CD4-positive, alpha-beta memory T cell (primary cell): ENCODE measurements around the gene PGK1. TPM values are rescaled to one million over a fixed set of nuclear protein-coding genes. Genes with fewer than 3 reads are reported as not detected.
"Not testable (repeated sequence)": the region's sequence is repeated elsewhere in the genome, so short reads cannot be mapped to it uniquely, and the experiment has no call there.

Experiments
- CTCF ChIA-PET: fragments of 350-600 bp; sonication (Branson Sonifier 250); formaldehyde crosslinking; loops from one replicate; lab custom pipeline; 2021; ENCODE audit warnings: inconsistent platforms; ENCODE audit not compliant: partially characterized antibody; lab: Charles Lee
- POLR2A ChIA-PET: fragments of 350-600 bp; sonication (Branson Sonifier 250); formaldehyde crosslinking; loops from one replicate; lab custom pipeline; 2021; ENCODE audit not compliant: partially characterized antibody; lab: Charles Lee
- DNase-seq, 5 donors: peaks; one replicate each; pipeline versions ENCODE4 v3.0.0 to v3.0.0-alpha.2; 2020 to 2022; ENCODE audit warnings: mixed read lengths in 1 of 5
- H3K27ac ChIP-seq: one replicate; pipeline ENCODE4 v1.7.0; 2013; ENCODE audit warnings: low read depth, low read length
- H3K27me3 ChIP-seq: 2 replicates; pipeline ENCODE4 v1.7.0; 2013; ENCODE audit warnings: mild to moderate bottlenecking, low read length, moderate library complexity; ENCODE audit not compliant: insufficient read depth
- H3K36me3 ChIP-seq: 2 replicates; pipeline ENCODE4 v1.7.0; 2013; ENCODE audit warnings: mild to moderate bottlenecking, low read length, moderate library complexity; ENCODE audit not compliant: insufficient read depth
- H3K4me1 ChIP-seq: 2 replicates; pipeline ENCODE4 v1.7.0; 2013; ENCODE audit warnings: mild to moderate bottlenecking, low read length, moderate library complexity; ENCODE audit not compliant: insufficient read depth
- H3K4me3 ChIP-seq, 2 donors: one replicate each; pipeline ENCODE4 v1.7.0; 2013; ENCODE audit warnings: low read length in 2 of 2, mild to moderate bottlenecking in 1 of 2
- H3K9me3 ChIP-seq, 2 donors: one replicate each; pipeline ENCODE4 v1.7.0; 2013; ENCODE audit warnings: low read length in 2 of 2, control low read depth in 1 of 2; ENCODE audit not compliant: control insufficient read depth in 1 of 2
- H3K27ac Mint-ChIP-seq, 7 donors: one replicate each; pipeline ENCODE4 v1.8.0; 2020 to 2021; ENCODE audit warnings: mixed read lengths in 7 of 7, mild to moderate bottlenecking in 6 of 7, inconsistent platforms in 3 of 7, moderate library complexity in 3 of 7
- H3K27me3 Mint-ChIP-seq, 2 donors: one replicate each; pipeline ENCODE4 v1.8.0; 2020 to 2021; ENCODE audit warnings: mixed read lengths in 2 of 2
- H3K36me3 Mint-ChIP-seq, 2 donors: one replicate each; pipeline ENCODE4 v1.8.0; 2020 to 2021; ENCODE audit warnings: mixed read lengths in 2 of 2, inconsistent platforms in 1 of 2, mild to moderate bottlenecking in 1 of 2
- H3K4me1 Mint-ChIP-seq, 4 donors: one replicate each; pipeline ENCODE4 v1.8.0; 2020 to 2021; ENCODE audit warnings: mixed read lengths in 4 of 4, mild to moderate bottlenecking in 1 of 4
- H3K4me3 Mint-ChIP-seq, 8 donors: one replicate each; pipeline ENCODE4 v1.8.0; 2020 to 2021; ENCODE audit warnings: mixed read lengths in 8 of 8, mild to moderate bottlenecking in 7 of 8, moderate library complexity in 6 of 8, inconsistent platforms in 3 of 8
- H3K9me3 Mint-ChIP-seq, 8 donors: one replicate each; pipeline ENCODE4 v1.8.0; 2020 to 2021; ENCODE audit warnings: mixed read lengths in 8 of 8, mild to moderate bottlenecking in 5 of 8, inconsistent platforms in 3 of 8, moderate library complexity in 1 of 8
- intact Hi-C: fragments of 100-400 bp; cut with micrococcal nuclease; formaldehyde crosslinking; loops from one replicate; pipeline ENCODE4 v1.15.1; 2023
- polyA plus RNA-seq, 2 donors: library from polyadenylated mRNA; unstranded; fragments of 300-500 nt; fragmentation: Illumina TruSeq; gene quantifications; one replicate each; pipeline ENCODE4 v1.2.3, GENCODE V29; 2021
- total RNA-seq, 2 experiments: library from RNA; stranded (reverse); gene quantifications; one replicate each; pipeline ENCODE4 v1.2.3, GENCODE V29; 2021

PGK1 gene
- total and polyA plus RNA-seq, 4 experiments from 2014 or later = 205 to 867 (median 335) TPM

DNA sequence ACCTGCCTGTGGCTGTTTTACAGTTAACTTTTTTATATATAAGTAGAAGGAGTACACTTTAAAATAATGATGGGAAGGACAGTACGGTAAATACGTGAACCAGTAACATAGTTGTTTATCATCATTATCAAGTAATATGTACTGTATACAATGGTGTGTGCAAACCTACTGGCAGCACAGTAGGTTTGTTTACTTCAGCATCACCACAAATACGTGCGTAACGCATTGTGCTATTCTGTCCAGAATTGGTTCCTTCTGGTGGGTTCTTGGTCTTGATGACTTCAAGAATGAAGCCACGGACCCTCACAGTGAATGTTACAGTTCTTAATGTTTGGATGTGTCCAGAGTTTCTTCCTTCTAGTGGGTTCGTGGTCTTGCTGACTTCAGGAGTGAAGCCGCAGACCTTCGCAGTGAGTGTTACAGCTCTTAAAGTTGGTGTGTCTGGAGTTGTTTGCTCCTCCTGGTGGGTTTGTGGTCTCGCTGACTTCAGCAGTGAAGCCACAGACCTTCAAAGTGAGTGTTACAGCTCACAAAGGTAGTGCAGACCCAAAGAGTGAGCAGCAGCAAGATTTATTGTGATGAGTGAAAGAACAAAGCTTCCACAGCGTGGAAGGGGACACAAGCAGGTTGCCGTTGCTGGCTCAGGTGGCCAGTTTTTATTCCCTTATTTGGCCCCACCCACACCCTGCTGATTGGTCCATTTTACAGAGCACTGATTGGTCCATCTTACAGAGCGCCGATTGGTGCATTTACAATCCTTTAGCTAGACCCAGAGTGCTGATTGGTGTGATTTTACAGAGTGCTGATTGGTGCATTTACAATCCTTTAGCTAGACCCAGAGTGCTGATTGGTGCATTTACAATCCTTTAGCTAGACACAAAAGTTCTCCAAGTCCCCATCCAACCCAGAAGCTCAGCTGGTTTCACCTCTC, 30.6 kb upstream of the PGK1 start:
- Mint-ChIP-seq H3K27ac (peak overlapping the region in 4 of 7 donors; percentile 18 to 66 (median 38)), H3K9me3 (peaks cover 0 to 30% (median 20%) of the 10 kb centered on the region in 8 donors)
- H3K4me1 ChIP-seq, H3K4me3 Mint-ChIP-seq, H3K4me1 Mint-ChIP-seq, CTCF ChIA-PET, H3K27me3 ChIP-seq, intact Hi-C loops, H3K36me3 ChIP-seq, H3K36me3 Mint-ChIP-seq, H3K4me3 ChIP-seq, H3K9me3 ChIP-seq, H3K27ac ChIP-seq, H3K27me3 Mint-ChIP-seq: not testable (repeated sequence)
- peak; percentile 26 to 49 (median 32) for DNase-seq
- POLR2A ChIA-PET = interaction anchor here (1.0 kb wide), 1 partner anchor 30 kb away, joined by 3 read pairs; no protein-coding TSS in a partner anchor

DNA sequence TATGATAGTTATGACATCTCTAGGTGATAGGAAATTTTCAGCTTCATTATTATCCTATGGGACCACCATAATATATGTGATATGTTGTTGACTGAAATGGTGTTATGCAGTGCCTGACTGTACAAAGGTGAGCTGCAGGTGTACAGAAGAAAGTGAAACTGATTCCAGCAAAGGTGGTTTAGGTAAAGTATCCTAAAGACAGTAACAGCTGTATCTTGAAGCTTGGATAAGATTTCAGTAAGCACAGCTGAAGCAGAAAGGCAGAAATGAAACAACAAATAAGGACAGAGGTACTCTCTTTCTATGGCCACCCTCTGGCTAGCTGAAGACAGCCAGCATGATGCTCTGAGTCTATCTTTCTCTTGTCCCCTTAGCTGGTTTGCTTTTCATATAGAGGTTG, 30.0 kb upstream of the PGK1 start:
- Histone ChIP-seq H3K4me1 (no peaks in the 10 kb centered on the region), H3K36me3 (no peaks in the 10 kb centered on the region), H3K27ac (no peak overlapping the region), H3K27me3 (no peaks in the 10 kb centered on the region), H3K4me3 (no peak overlapping the region), H3K9me3 (no peaks in the 10 kb centered on the region)
- Mint-ChIP-seq H3K4me1 (peaks cover 0 to 3% (median 2%) of the 10 kb centered on the region in 4 donors), H3K27me3 (no peaks in the 10 kb centered on the region), H3K4me3 (no peak overlapping the region), H3K27ac (peak overlapping the region in 3 of 7 donors; percentile 15 to 63 (median 18)), H3K9me3 (peaks cover 0 to 30% (median 17%) of the 10 kb centered on the region in 8 donors), H3K36me3 (no peaks in the 10 kb centered on the region)
- POLR2A ChIA-PET = interaction anchor here (1.0 kb wide), 1 partner anchor 29 kb away, joined by 3 read pairs; no protein-coding TSS in a partner anchor
- intact Hi-C loops = no loop called here
- CTCF ChIA-PET = interaction anchor here (1.1 kb wide), 1 partner anchor 29 kb away, joined by 3 read pairs; no protein-coding TSS in a partner anchor
- DNase-seq = peak in 1 of 5 donors; percentile 2

DNA sequence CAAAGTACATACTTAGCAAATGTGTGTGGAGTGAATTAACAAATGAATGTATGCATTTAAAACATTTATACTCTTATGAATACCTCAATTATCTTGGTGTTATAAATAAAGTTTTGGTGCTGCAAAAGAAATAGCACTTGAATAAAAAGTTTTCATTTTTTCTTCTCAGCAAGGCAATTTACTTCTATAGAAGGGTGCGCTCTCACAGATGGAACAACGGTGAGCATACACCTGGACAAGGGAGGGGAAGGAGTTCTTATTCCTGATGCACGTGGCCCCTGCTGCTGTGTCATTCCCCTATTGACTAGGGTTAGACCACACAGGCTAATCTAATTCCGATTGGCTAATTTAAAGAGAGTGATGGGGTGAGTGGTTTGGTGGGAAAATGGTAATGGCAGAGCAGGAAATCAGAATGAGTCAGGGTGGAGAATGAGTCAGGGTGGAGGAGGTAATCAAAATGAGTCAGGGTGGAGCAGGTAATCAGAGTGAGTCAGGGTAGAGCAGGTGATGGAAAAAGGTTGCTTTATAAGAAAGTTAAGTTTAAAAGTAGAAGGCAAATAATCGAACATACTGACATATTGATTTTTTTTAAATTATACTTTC, 28.2 kb upstream of the PGK1 start:
- H3K4me3 ChIP-seq = no peak overlapping the region
- H3K4me3 Mint-ChIP-seq = no peak overlapping the region
- peaks cover 0 to 3% (median 2%) of the 10 kb centered on the region in 4 donors for H3K4me1 Mint-ChIP-seq
- H3K36me3 ChIP-seq = no peaks in the 10 kb centered on the region
- intact Hi-C loops = no loop called here
- peak overlapping the region in 1 of 7 donors; percentile 52 for H3K27ac Mint-ChIP-seq
- POLR2A ChIA-PET = no interaction called here
- H3K9me3 Mint-ChIP-seq = peaks cover 0 to 30% (median 17%) of the 10 kb centered on the region in 8 donors
- CTCF ChIA-PET = no interaction called here
- H3K27me3 ChIP-seq = no peaks in the 10 kb centered on the region
- no peaks in the 10 kb centered on the region for H3K27me3 Mint-ChIP-seq
- DNase-seq = no peak
- no peaks in the 10 kb centered on the region for H3K36me3 Mint-ChIP-seq
- no peaks in the 10 kb centered on the region for H3K4me1 ChIP-seq
- H3K9me3 ChIP-seq = no peaks in the 10 kb centered on the region
- no peak overlapping the region for H3K27ac ChIP-seq

DNA sequence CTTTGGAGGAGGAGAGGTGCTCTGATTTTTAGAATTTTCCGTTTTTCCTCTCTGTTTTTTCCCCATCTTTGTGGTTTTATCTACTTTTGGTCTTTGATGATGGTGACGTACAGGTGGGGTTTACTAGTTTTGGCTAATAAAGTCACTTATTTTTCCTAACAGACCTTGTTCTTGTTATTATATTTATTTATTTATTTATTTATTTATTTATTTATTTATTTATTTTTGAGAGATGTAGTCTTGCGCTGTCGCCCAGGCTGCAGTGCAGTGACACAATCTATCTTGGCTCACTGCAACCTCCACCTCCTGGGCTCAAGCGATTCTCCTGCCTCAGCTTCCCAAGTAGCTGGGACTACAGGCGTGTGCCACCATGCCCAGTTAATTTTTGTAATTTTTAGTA, 22.6 kb upstream of the PGK1 start:
- H3K36me3 Mint-ChIP-seq, H3K4me3 ChIP-seq, POLR2A ChIA-PET, DNase-seq, H3K36me3 ChIP-seq, H3K4me1 Mint-ChIP-seq, H3K4me3 Mint-ChIP-seq, H3K4me1 ChIP-seq, H3K27me3 Mint-ChIP-seq, H3K9me3 ChIP-seq, H3K27ac ChIP-seq, intact Hi-C loops, H3K27me3 ChIP-seq, CTCF ChIA-PET: not testable (repeated sequence)
- peaks cover 0 to 13% (median 6%) of the 10 kb centered on the region in 8 donors for H3K9me3 Mint-ChIP-seq
- peak overlapping the region in 1 of 7 donors; percentile 68 for H3K27ac Mint-ChIP-seq

DNA sequence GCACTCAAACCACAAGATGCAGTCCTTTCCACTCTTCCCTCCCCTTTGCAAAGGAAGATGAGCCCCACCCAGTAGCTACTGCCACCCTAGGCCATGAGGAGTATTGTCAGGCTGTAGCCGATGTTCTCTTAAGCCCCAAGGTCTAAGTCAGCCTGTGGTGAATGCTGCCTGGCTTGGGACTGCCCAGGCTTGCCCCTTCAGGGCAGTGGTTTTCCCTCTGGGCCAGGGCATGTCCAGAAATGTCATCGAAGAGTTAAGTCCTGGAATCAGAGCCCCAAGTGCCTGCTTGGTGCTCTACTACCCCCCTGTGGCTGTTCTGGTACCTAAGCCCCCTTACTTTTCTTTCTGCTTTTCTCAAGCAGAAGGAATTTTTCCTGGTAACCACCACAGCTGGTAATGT, 11.8 kb upstream of the PGK1 start:
- H3K27me3 Mint-ChIP-seq = no peaks in the 10 kb centered on the region
- no peaks in the 10 kb centered on the region for H3K36me3 ChIP-seq
- H3K4me3 Mint-ChIP-seq = no peak overlapping the region
- no peaks in the 10 kb centered on the region for H3K27me3 ChIP-seq
- H3K27ac Mint-ChIP-seq = no peak overlapping the region
- CTCF ChIA-PET = interaction anchor here (0.7 to 1.3 kb wide), 2 partner anchors 9 to 68 kb away, joined by 3 read pairs; no protein-coding TSS in a partner anchor
- no peaks in the 10 kb centered on the region for H3K9me3 ChIP-seq
- H3K4me1 Mint-ChIP-seq = no peaks in the 10 kb centered on the region
- H3K4me3 ChIP-seq = no peak overlapping the region
- intact Hi-C loops = no loop called here
- H3K27ac ChIP-seq = no peak overlapping the region
- no peaks in the 10 kb centered on the region for H3K4me1 ChIP-seq
- H3K9me3 Mint-ChIP-seq = peaks cover 0 to 9% (median under 1%) of the 10 kb centered on the region in 8 donors
- no peak for DNase-seq
- H3K36me3 Mint-ChIP-seq = no peaks in the 10 kb centered on the region
- POLR2A ChIA-PET = no interaction called here

DNA sequence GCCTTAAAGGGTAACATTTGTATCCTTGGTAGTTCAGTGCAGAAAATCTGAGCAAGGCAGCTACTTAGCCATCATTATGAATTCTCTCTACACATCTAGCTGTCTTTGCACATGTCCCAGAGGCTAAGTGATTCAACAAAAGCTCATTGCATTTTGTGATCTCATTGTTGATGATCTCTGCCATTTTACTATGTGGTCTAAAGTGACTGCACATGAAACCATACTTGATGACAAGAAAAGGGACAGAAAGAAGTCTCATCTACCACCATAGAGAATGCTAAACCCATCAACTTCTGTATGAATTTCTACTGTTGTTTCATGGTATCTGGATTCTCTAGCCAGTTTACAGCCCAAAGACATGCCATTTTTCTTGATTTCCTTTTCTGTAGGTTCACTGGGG, 5.9 kb upstream of the PGK1 start:
- H3K27me3 Mint-ChIP-seq = no peaks in the 10 kb centered on the region
- H3K36me3 Mint-ChIP-seq = no peaks in the 10 kb centered on the region
- CTCF ChIA-PET = no interaction called here
- Histone ChIP-seq H3K36me3 (no peaks in the 10 kb centered on the region), H3K4me3 (no peak overlapping the region), H3K27me3 (no peaks in the 10 kb centered on the region), H3K9me3 (no peaks in the 10 kb centered on the region), H3K27ac (no peak overlapping the region), H3K4me1 (no peaks in the 10 kb centered on the region)
- no peaks in the 10 kb centered on the region for H3K9me3 Mint-ChIP-seq
- H3K4me1 Mint-ChIP-seq = peaks cover under 1 to 7% (median 6%) of the 10 kb centered on the region in 4 donors
- intact Hi-C loops = no loop called here
- POLR2A ChIA-PET = no interaction called here
- no peak overlapping the region for H3K4me3 Mint-ChIP-seq
- H3K27ac Mint-ChIP-seq = no peak overlapping the region
- DNase-seq = no peak

DNA sequence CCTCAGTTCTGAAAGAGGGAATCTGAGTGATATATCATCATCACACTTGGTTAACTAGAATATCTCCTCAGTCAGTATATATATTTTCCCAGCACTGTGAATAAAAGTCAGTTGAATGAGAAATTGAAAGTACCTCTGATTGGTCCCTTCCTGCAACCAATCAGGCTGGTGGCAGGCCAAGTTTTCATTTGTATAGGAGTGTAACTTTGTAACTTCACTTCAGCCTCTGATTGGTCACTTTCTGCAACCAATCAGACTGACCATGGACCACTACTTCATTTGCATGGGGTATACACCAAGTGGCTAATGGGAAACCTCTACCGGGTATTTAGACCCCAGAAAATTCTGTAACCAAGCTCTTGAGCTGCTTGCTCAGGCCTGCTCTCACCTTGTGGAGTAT, 2.0 kb upstream of the PGK1 start:
- H3K36me3 Mint-ChIP-seq = peaks cover under 1 to 17% of the 10 kb centered on the region in 2 donors
- Histone ChIP-seq H3K27me3 (no peaks in the 10 kb centered on the region), H3K27ac (no peak overlapping the region), H3K4me1 (peaks cover 17% of the 10 kb centered on the region), H3K36me3 (peaks cover 5% of the 10 kb centered on the region), H3K9me3 (no peaks in the 10 kb centered on the region), H3K4me3 (no peak overlapping the region)
- peaks cover 15 to 34% (median 22%) of the 10 kb centered on the region in 4 donors for H3K4me1 Mint-ChIP-seq
- H3K4me3 Mint-ChIP-seq = no peak overlapping the region
- DNase-seq = no peak
- ChIA-PET POLR2A (no interaction called here), CTCF (no interaction called here)
- no peaks in the 10 kb centered on the region for H3K27me3 Mint-ChIP-seq
- intact Hi-C loops = loop anchor here (5.0 to 10.0 kb wide), 4 partner anchors 205 to 1313 kb away; partner anchors contain the start of genes COX7B, MAGT1 and P2RY10
- peak overlapping the region in 1 of 7 donors; percentile 95 for H3K27ac Mint-ChIP-seq
- peaks cover 0 to 4% (median 0%) of the 10 kb centered on the region in 8 donors for H3K9me3 Mint-ChIP-seq
